ENCODE results near the gene TRPV4.

The TRPV4 gene

DNA sequence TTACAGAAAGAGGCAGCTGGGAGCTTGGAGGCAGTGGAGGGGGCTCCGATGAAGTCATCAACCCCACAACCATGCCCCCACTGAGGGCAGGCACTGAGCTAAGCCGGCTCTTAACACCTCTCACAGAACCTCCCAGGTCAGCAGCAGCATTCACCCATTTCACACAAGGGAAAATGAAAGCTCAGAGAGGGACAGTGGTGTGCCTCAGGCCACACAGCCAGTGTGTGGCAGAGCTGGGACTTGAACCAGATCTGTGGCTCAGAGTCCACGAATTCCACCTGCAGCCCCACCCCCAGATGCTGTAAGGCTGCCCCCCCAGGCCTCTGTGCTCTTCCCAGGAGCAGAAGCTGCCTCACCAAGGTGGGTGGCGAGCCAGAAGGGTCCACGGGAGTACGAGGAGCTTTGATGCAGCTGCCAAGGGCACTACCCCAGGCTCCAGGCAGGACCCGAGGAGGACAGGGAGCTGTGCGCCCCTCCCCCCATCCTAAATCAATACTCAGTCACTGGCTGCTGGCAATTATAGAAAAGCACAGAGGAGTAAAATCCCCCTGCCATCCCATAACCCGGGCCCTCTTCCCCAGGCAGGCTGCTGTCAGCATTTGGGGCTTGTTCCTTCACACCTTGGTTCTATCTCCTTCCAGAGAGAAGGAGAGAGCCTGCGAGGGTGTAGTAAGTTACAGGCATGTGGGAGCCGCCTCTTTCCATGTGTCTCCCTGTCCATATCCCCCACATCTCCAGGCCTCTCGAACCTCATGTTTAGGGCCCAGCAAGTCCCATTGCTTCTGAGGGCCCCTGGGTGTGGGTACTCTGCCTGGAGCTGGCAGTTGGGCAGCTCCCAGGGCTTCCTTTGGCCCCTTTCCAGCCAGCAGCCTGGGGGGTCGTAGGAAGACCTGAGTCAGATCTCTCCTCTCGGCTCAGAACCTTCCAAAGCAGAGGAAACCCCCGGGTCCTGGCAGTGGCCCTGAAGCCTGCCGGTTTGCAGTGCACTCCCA lies 72.0 kb downstream of the TRPV4 start:
- no peak for DNase-seq

DNA sequence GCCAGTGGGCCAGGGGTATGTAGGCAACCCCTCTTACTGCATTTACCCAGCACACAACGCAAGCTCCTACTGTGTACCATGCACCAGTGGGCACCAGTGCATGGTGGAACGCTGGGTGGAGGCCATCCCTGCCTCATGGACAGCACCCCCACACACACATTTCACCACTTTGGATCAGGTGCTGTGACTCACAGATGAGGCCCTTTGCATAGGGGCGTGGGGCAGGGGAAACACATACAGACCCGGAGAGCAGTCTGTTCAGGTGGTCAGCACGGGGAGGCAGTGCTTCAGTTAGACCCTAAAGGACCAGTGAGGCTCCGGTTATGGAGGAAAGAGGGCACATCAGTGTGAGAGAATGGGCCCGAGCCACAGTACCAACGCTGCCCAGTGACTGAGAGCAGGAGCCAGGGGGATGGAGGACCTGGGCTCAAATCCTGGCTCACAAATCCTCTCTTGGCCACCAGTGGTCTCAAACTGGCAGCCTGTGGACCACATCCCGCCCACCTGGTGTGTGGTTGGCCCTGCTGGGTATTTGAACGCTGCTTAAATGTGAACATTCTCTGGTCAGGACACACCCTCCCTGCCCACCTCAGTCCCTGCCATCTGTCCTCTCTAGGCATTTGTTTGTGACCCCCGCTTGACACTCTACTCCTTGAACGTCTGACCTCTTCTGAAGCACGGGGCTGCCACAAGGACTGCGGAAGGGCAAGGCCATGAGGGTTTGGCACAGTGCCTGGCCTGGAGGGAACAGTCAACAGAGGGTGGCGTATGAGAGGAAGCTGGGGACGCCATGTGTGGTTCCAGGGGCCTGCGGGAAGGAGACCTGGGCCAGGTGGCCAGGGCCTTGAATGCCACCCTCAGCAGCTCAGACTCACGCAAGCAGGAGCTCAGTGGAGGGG lies 72.9 kb downstream of the TRPV4 start:
- no peak for DNase-seq

DNA sequence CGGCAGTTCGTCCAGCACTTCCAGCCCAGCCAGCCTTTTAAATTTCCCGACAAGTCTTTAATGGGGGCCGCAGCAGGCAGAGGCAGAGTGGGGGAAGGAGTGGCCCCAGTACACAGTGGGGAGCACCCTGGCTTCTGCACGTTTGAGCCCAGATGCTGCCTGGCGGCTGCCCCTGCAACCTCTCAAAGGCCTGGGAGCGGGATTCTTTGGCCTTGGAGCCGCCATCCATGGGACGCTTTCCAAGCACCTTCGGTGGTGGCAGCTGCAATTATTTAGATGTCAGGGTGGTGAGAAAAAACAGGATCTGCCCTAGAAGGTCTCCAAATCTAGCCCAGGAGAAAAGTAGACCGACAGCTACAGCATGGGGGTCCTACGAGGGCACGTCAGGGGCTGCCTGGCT lies 73.6 kb downstream of the TRPV4 start:
- no peak for DNase-seq

DNA sequence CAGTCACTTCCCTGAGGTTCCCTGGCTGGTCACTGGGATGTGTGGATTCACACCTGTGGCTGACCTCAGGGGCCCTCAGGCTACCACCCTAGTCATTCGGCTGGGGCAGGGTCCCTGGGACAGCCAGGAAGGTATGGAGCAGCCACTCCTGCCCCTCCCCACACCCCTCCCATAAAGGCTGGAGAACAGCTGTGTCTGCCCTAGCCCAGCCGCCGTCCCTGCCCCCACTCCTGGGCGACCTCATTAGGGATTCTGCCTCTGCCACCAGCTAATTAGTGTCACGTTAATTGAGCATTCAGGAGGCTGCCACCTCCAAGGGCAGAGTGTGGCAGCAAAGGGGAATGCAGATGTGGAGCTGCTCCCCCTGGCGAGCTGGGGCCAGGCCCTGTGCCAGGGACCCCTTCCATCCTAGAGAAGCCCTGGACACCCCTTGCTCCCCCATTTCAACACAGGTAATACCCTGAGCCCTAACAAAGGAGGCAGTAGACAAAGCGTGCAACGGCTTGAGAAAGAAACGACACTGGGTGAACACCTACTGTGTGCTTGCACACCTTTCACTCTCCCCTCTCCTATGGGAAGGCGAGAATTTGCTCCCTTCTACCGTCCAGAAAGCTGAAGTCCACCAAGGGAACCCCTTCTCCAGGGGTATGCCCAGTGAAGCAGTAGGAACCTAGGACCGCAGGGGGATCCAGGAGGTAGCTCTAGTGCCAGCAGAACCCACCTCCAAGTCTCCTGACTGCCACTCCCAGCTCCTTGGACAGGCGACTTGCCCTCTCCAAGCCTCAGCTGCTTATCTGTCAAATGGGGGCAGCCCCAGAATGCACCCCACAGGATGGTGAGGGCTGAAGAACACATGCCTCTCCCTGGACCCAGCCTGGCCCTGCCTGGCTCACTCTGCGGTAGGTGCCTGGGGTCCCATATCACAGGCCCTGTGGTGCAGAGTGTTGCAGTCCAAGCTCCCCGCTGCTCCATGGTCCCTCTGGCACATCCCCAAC lies 74.5 kb downstream of the TRPV4 start:
- no peak for DNase-seq

DNA sequence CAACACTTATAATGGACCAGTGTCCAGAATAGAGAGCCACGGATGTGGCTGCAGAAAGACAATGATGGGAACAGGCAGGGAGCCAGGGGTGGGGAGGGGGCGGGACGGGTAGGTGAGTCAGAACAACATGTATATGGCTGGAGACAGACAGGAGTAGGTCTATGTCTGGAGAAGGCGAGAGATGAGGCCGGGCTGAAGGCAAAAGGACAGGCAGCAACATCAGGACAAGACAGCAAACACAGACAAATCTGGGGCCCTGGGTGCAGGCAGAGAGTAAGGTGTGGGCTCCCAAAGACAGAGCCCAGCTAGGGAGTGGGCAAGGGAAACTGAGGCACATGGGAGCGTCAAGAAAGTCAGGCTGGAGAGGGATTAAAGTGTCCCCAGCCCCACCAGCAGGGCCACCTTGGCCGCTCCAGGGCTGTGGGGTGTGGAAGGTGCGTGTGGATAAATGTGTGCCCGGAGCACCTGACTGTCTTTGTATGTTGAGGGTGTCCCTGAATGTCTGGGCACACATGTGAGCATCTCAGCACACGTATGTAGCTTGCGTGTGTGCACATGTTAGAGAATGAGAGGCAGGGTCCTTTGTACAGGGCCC lies 75.4 kb downstream of the TRPV4 start:
- no peak for DNase-seq

DNA sequence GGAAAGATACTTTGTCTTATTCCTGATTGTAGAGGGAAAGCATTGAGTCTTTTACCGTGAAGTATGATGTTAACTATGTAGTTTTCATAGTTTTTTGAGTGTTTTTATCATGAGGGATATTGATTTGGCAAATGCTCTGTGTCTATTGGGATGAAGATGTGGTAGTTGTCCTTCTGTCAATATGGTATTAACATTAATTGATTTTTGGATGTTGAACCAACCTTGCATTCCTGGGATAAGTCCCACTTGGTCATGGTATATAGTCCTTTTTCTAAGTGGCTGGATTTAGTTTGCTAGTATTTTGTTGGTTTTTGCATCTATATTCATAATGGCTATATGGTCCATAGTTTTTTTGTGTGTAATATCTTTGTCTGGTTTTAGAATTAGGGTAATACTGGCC lies 76.7 kb downstream of the TRPV4 start:
- DNase-seq: no peak

DNA sequence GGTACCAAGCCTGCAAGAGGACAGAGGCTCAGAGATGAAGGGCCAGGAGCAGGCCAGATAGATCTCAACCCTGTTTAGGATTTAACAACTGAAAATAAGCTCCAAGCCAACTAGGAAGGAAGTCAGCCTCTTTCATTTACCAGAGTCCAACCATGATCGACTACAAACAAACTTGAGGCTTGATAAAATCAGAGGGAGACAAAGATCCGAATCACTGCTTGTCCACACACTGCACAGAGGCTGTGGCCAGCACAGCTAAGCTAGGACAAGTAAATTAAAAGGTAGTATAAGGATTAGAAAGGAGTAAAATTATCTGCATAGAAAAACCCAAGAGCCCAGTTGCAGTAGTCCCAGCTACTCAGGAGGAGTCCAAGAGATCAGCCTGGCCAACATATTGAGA lies 79.2 kb downstream of the TRPV4 start:
- DNase-seq: no peak

DNA sequence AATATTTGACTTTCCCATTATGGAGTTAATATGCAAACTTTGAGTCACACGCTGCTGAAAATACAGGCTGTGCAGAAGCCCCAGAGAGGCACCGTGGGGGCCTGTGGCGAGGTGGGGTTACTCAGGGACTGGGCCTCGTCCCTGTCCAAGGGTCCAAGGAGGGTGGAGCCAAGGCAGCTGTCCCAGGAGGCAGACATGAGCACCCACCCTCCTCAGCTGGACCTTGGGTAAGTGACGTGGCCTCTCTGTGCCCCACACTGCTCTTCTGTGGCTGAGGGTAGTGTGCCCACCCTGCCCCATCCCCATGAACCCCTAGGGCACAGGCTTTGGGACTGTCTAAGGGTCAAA lies 80.2 kb downstream of the TRPV4 start:
- no peak for DNase-seq

DNA sequence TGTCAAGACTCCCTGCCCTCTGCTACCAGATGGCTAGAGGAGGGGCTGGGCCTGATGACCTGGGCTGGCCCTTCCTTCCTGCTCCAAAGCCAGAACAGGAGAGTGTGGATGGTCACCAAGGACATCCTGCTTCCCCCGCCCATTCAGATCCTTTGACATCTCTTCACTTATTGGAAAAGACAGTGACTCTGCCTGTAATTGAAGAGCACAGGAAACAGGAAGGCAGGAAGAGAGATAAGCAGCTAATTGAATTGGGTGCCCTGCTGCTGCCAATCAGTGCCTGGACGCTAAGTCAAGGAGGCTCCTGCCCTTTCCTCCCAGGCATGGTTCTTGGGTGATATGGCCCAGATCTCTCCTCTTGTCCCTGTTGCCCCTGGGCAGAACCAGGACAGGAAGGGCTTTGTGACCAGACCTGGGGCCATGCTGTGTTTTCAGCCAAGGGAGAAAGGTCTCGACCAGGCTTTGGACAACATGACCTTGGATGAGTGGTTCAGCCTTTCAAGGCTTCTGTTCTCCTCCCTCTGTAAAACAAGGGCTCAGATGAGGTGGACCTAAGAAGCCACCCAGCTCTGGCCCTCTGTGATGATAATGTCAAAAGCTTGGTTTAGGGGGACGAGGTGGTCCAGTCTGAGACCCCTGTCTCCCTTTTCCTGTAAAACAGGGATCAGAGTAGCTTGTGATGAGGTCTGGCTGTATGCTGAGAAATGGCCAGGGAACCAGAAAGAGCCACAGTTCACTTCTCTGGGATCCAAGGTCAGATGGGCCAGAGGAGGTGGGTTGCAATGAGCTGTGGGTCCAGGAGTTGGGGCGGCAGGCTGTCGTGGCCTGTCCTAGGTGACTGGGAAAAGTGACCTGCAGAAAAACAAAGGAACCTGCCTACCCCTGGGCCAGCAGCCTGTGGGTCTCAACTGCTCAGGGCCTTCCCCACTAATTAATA lies 80.8 kb downstream of the TRPV4 start:
- DNase-seq: no peak

DNA sequence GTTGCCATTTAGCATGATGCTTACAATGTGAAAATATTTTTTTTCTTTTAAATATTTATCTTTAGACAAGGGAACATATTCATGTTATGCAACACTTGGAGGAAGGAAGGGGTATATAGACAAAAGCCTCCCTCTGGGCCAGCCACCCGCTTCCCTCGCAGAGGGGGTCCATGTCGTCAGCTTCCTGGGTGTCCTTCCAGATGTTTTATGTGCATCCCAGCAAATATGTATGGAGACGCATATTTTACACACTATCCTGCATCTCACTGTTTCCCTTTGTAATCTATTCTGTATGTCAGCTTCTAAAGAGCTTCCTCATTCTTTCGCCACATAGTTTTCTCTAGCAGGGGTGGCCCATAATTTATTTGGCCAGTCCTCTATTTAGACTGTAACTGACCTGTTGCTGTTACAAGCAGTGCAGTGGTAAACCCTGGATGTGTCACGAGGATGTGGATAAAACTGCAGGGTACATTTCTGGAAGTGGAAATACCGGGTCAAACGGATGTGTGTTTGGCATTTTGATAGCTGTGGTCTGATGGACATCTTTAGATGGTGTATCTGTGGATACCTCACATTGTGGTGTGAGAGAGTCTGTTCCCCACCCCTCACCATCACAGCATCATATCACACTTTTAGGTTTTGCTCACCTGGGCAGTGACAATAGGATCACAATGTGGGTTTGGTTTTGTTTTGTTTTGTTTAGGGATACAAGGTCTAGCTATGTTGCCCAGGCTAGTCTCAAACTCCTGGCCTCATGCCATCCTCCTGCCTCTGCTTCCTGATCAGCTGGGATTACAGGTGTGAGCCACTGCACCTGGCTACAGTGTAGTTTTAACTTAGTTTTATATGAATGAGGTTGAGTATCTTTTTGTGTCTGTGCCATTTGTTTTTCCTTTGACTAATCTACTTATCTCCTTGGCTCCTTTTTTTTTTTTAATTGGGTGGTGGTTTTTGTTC lies 87.9 kb downstream of the TRPV4 start:
- no peak for DNase-seq

DNA sequence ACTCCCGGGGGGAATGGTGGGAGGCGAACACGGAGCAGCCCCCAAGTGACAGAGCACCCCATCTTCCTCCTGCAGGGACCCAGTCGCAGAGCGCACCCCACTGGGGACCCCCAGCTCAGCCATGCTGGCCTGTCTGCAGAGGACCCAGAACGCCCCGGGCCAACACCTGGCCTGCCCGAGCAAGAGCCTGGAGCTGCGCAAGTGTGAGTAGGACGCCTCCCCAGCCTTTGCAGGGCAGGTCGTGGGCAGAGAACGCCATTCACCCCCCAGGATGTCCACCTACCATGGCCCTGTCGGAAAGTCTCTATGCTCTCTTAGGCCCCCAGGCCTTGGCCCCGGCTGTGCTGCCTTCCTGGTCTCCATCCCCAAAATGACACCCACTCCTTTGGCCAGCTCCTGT lies 89.2 kb downstream of the TRPV4 start:
- DNase-seq: no peak

DNA sequence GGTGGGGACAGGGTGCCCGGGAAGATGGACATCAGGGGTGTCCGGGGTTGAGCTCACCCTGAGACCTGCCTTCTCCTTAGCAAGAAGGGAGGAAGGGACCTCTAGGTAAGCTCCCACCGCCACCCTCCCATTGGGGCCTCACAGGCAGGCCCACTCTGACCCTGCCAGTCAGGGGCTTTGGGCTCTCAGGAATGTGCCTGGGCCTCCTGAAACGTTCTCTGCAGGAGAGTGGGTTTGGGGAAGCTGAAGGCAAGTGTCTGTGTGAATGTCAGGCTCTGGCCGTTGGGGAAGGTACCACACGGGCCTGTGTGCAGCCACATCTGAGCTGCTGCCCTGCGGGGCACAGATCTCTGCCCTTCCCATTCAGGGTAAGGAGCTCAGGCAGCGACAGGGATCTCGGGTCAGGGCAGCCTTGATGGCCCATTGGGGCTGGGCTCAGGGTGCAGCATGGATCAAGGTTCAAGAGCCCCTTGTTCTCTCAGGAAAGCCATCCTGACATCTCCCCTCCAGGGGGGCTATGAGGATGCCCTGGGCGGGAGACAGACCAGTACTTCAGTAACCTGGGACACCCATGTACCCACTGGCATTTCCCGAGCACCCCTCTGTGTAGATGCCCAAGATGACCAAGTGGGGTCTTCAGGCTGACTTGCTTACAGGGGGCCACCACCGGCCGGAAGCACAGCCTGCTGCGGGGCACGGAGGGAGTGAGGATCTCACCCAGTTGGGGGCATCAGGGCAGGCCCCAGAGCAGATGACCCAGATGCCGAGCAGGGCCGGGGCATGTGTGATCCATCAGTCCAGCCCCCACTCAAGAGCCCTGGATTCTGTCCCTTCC lies 89.9 kb downstream of the TRPV4 start:
- no peak for DNase-seq

DNA sequence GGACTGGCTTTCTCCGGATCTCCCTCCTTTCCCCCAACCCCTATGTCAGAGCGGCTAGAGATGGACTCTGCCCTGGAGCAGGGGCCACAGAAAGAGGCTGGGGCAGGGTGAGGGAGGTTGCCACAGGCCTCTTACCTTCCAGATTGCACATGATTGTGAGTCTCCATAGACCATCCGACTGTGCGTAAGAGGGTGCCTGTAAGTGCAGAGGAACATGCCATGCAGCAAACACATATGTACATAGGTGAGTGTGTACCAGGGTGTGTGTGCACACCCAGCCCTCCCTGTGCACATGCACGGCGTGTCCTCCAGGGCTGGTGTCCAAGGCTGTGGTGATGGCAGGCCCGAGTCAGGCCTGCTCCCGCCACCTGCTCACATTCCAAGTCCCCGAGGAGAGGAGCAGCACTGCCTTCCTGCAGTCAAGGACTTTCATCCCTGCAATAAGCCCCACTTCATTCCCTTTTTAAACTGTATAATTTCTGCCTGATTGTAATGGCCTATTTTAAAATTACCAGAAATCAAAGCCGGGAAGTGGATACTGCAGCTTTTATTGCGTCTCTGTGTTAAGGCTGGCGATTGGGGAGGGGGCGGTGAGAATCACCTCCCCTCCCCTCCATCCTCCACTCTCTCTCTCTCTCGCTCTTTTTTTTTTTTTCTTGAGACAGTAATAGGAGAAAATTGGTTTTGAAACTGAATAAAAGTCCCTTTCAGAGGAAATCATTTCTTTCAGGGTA lies 91.1 kb downstream of the TRPV4 start:
- DNase-seq: no peak

DNA sequence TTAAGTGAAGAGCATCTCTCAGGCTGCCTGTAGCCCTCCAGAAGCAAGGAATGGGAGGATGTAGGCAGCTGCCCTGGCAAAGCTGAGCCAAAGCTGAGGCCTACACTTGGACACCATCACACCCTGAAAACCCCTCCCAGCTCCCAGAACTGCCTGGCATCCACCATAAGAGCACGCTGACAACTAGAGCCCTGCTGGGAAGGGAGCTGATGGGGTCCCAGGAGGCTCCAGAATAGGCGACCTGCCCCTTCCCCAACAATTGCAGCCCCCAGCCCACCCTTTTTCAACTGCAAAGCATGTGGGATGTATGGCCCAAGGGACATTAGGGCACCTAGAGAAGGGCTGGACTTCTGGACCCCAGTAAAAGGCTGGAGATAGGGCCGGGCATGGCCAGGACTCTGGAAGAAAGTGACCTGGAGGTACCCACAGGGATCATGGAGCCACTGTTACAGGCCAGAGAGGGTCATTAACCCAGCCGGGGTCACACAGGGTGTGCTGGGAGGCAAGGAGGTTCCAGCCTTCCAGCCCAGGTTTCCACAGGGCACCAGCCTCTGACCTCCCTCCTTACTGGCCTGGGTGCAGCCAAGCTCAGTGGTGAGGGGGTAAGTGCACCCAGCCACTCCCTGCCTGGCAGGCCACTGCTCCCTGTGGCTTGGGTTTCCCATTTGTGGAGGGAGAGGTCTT lies 91.8 kb downstream of the TRPV4 start:
- no peak for DNase-seq

DNA sequence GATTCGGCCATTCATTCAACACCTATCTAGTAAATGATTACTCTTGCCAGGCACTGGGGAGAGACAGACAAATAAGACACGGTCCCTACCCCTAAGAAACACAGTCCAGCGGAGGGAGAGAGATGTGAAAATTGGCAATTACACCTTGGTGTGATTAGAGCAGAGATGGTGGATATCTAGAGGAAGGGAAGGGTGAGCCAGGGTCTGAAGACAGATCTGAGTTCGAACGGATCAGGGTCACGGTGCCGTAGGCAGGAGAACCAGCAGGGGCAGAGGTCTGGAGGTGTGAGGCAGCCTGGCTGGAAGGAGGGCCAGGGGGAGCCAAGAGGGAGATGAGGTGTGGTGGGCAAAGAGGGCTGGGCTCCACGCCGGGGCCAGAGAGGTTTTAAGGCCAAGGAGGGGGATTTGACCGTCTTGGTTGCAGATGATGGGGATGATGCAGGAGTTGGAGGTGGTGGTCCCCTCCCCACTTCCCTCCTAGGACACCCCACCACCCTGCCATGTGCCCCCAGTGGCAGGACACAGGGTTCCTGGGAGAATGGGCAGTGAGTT lies 92.4 kb downstream of the TRPV4 start:
- DNase-seq: no peak

DNA sequence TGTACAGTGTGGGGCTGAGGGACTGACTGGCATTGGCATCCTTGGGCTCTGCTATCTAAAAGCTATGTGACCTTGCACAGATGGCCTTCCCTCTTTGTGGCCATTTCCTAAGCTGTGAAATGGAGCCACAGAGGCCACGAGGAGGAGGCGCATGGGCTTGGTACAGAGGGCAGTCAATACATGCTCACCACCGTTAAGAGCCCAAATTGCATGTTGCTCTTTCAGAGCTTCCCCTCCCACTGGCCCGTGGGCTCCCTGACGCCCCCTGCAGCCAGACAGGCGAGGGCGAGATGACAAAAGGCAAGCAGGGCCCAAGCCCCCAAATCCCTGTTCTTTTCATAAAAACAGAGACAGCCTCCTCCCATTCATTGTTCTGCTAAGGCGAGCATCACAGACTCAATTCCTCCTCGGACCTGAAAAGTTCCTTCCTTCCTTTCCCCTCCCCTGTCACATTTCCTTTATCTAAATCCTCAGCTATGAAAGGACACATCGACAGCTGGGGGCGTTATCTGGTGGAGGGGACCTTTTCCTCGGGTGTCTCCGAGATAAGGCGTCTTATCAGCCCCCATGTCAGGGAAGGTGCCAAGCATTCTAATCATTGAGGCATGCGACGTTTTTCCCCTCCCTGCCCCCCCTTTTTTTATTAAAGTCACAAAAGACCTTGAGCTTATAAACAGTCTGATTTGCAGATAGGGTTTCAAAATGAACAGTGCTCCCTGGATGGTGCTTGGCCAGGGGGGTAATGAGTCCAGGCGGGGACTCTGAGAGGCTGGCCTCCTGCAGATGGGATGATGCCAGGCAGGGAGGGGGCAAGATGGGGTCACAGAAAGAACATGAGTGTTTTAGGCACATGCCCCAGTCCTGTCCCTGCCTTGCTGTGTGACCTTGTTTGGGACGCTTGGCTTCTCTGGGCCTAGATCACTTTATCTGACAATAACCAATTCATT lies 93.2 kb downstream of the TRPV4 start:
- no peak for DNase-seq

All from activated CD4-positive, alpha-beta T cell treated with anti-CD3 and anti-CD28 coated beads for 48 hours (primary cell).